ENCODE results near the gene ABO. TPM values are rescaled to one million over a fixed set of nuclear protein-coding genes. Genes with fewer than 3 reads are reported as not detected.

ABO gene
- total and polyA plus RNA-seq, 9 of the 15 experiments (the other 6 are each of a cell fraction or from before 2014, with no cell fraction given) = 5.0 to 21.9 (median 11.9) TPM

- in situ Hi-C loops (cut with MboI) = no loop called here
- Histone ChIP-seq H3K9me3 (replicated peaks; ENCODE audit: control insufficient read depth, insufficient read depth, low read depth, low read length) (peaks cover 3% of the 10 kb centered on the region; the same call in 1 of the 2 replicates), H4K20me1 (replicated peaks; ENCODE audit: control insufficient read depth, insufficient read depth, low read length) (no peaks in the 10 kb centered on the region), H3K4me1 (replicated peaks in 1 of 2; ENCODE audit: control insufficient read depth in 2 of 2, insufficient read depth in 2 of 2, low read length in 2 of 2) (peaks cover 29 to 33% of the 10 kb centered on the region in 2 experiments), H3K9me1 (ENCODE audit: control insufficient read depth, insufficient read depth, low read length) (no peaks in the 10 kb centered on the region), H3K27ac (ENCODE audit: extremely low read depth, low read depth, low read length) (no peak overlapping the region), H3K27me3 (ENCODE audit: control insufficient read depth in 2 of 2, insufficient read depth in 2 of 2, low read length in 2 of 2) (no peaks in the 10 kb centered on the region), H3K9ac (ENCODE audit: insufficient read depth in 1 of 2, low read depth in 2 of 2, low read length in 2 of 2) (no peak overlapping the region), H3K4me2 (ENCODE audit: insufficient read depth, low read length) (no peak overlapping the region), H3K79me2 (ENCODE audit: control insufficient read depth, insufficient read depth, low read length) (no peaks in the 10 kb centered on the region), H3K4me3 (no peak overlapping the region), H2AFZ (ENCODE audit: low read depth, low read length) (no peak overlapping the region), H3K36me3 (ENCODE audit: control insufficient read depth, insufficient read depth, low read length) (no peaks in the 10 kb centered on the region)
- FAIRE-seq (no peak), DNase-seq (ENCODE audit: extremely low read depth in 1 of 4, low spot score in 3 of 4) (no peak), ATAC-seq (no peak)
- TF ChIP-seq SRSF3 (IDR thresholded peaks at IDR 0.05; ENCODE audit: insufficient read depth, low read length) (no peak), SIN3A (IDR thresholded peaks at IDR 0.05; ENCODE audit: borderline replicate concordance in 2 of 2, control insufficient read depth in 1 of 2, low read depth in 2 of 2, low read length in 2 of 2) (no peak), KLF16 (IDR thresholded peaks at IDR 0.05) (no peak), PHF21A (IDR thresholded peaks at IDR 0.05; ENCODE audit: borderline replicate concordance, low read depth) (no peak), ARID2 (IDR thresholded peaks at IDR 0.05) (no peak), HDAC2 (IDR thresholded peaks at IDR 0.05) (0 out of 2 replicates have a peak, but pooled peaks have one; percentile 39), ZNF75A (CRISPR knock-in tag; IDR thresholded peaks at IDR 0.05) (no peak), ZNF77 (CRISPR knock-in tag; IDR thresholded peaks at IDR 0.05) (no peak), MCM2 (IDR thresholded peaks at IDR 0.05; ENCODE audit: low read depth) (no peak), NCOA1 (IDR thresholded peaks at IDR 0.05; ENCODE audit: low read depth) (no peak), MEF2D (tag; conservative IDR thresholded peaks at IDR 0.05; ENCODE audit: low read depth) (no peak), NFRKB (IDR thresholded peaks at IDR 0.05; ENCODE audit: low read depth) (no peak), RBM25 (IDR thresholded peaks at IDR 0.05; ENCODE audit: low read depth, low read length, severe bottlenecking) (peak; percentile 73), PHB2 (IDR thresholded peaks at IDR 0.05; ENCODE audit: low read depth) (no peak), RBFOX2 (IDR thresholded peaks at IDR 0.05; ENCODE audit: low read depth, low read length) (no peak)
- TF ChIP-seq, protein P1, sequence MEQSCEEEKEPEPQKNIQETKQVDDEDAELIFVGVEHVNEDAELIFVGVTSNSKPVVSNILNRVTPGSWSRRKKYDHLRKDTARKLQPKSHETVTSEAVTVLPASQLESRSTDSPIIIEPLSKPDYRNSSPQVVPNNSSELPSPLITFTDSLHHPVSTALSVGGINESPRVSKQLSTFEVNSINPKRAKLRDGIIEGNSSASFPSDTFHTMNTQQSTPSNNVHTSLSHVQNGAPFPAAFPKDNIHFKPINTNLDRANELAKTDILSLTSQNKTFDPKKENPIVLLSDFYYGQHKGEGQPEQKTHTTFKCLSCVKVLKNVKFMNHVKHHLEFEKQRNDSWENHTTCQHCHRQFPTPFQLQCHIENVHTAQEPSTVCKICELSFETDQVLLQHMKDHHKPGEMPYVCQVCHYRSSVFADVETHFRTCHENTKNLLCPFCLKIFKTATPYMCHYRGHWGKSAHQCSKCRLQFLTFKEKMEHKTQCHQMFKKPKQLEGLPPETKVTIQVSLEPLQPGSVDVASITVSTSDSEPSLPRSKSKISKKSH (CRISPR knock-in tag; IDR thresholded peaks at IDR 0.05) = no peak
- intact Hi-C loops (cut with micrococcal nuclease) = no loop called here
- WGBS (ENCODE audit: insufficient coverage, low coverage, missing lambda C conversion rate) = 58% methylated on average over 4 of the region's 6 CpGs
- no TSS peak for BruUV-seq (replicated peaks)
- ChIA-PET POLR2A (interaction anchor here (0.8 to 0.9 kb wide), 2 partner anchors 10 to 12 kb away, joined by 4 to 7 read pairs; no protein-coding TSS in a partner anchor), CTCF (ENCODE audit: low intra/inter-chr PET ratio) (no interaction called here)
These were observed 10.3 kb upstream of the ABO start for GRCh38 chr9:133285252-133285775.

All from K562 (cell line).